ENCODE data around the gene MND1. TPM values are rescaled to one million over a fixed set of nuclear protein-coding genes. Genes with fewer than 3 reads are reported as not detected.

The MND1 gene
- total RNA-seq, 1 donor from 2014 or later, result 1.00 TPM

DNA sequence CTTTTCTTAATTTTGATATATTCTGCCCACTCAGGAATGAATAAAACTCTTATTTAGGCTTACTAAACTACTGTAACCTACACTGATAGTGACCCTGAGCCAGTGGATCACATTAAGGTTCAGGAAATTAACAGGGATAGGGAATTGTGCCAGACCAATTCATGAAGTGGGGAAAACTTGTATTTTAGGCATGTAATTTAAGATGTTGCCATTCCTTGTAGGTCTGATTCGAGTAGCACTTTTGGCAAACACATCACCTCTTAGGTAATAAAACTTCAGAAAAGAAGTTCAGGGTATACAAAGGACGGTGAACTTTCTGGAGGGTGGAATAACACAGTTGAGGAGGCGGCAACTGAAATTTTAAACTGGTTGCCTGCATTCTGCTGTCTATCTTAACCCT, 54.9 kb downstream of the MND1 start:
- Mint-ChIP-seq H3K27me3 (ENCODE audit: low read depth, unreplicated experiment) (no peaks in the 10 kb centered on the region), H3K4me3 (ENCODE audit: unreplicated experiment) (no peak overlapping the region), H3K9me3 (ENCODE audit: unreplicated experiment) (no peaks in the 10 kb centered on the region), H3K4me1 (ENCODE audit: low read depth, unreplicated experiment) (peaks cover 6% of the 10 kb centered on the region), H3K27ac (ENCODE audit: unreplicated experiment) (no peak overlapping the region), H3K36me3 (ENCODE audit: low read depth, unreplicated experiment) (no peaks in the 10 kb centered on the region)
- Histone ChIP-seq H3K4me3 (ENCODE audit: insufficient read depth, low read depth, low read length) (no peak overlapping the region), H4K20me1 (ENCODE audit: insufficient read depth, low read length) (no peaks in the 10 kb centered on the region), H3K36me3 (ENCODE audit: insufficient read depth, low read length) (no peaks in the 10 kb centered on the region), H3K27ac (ENCODE audit: low read depth, low read length) (no peak overlapping the region), H3K4me1 (ENCODE audit: insufficient read depth, low read length) (no peaks in the 10 kb centered on the region), H3K79me2 (ENCODE audit: insufficient read depth, low read length) (no peaks in the 10 kb centered on the region), H3K27me3 (ENCODE audit: insufficient read depth, low read length) (no peaks in the 10 kb centered on the region), H3K4me2 (ENCODE audit: low read length) (no peak overlapping the region), H3K9me3 (ENCODE audit: insufficient read depth, low read depth, low read length) (no peaks in the 10 kb centered on the region), H2AFZ (ENCODE audit: low read depth, low read length) (no peak overlapping the region), H3K9ac (ENCODE audit: low read length) (no peak overlapping the region)
- no peak for DNase-seq (ENCODE audit: low read depth)
- TF ChIP-seq, protein P1, sequence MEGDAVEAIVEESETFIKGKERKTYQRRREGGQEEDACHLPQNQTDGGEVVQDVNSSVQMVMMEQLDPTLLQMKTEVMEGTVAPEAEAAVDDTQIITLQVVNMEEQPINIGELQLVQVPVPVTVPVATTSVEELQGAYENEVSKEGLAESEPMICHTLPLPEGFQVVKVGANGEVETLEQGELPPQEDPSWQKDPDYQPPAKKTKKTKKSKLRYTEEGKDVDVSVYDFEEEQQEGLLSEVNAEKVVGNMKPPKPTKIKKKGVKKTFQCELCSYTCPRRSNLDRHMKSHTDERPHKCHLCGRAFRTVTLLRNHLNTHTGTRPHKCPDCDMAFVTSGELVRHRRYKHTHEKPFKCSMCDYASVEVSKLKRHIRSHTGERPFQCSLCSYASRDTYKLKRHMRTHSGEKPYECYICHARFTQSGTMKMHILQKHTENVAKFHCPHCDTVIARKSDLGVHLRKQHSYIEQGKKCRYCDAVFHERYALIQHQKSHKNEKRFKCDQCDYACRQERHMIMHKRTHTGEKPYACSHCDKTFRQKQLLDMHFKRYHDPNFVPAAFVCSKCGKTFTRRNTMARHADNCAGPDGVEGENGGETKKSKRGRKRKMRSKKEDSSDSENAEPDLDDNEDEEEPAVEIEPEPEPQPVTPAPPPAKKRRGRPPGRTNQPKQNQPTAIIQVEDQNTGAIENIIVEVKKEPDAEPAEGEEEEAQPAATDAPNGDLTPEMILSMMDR (IDR thresholded peaks at IDR 0.05; ENCODE audit: insufficient read depth, low read depth, low read length), result no peak
- TF ChIP-seq EZH2 (IDR thresholded peaks at IDR 0.05; ENCODE audit: insufficient read depth, low read length), result no peak
- FAIRE-seq, result no peak

- no peaks in the 10 kb centered on the region for H3K9me3 ChIP-seq (ENCODE audit: insufficient read depth, low read depth, low read length)
- H3K27ac ChIP-seq (ENCODE audit: low read depth, low read length), result no peak overlapping the region
- H3K4me1 Mint-ChIP-seq (ENCODE audit: low read depth, unreplicated experiment), result peaks cover 6% of the 10 kb centered on the region
- no peaks in the 10 kb centered on the region for H3K36me3 Mint-ChIP-seq (ENCODE audit: low read depth, unreplicated experiment)
- peak overlapping the region; percentile 53 for H3K27ac Mint-ChIP-seq (ENCODE audit: unreplicated experiment)
- no peak overlapping the region for H2AFZ ChIP-seq (ENCODE audit: low read depth, low read length)
- TF ChIP-seq EZH2 (IDR thresholded peaks at IDR 0.05; ENCODE audit: insufficient read depth, low read length), result no peak
- TF ChIP-seq, protein P1 (IDR thresholded peaks at IDR 0.05; ENCODE audit: insufficient read depth, low read depth, low read length), result no peak
- DNase-seq (ENCODE audit: low read depth), result no peak
- H3K9ac ChIP-seq (ENCODE audit: low read length), result no peak overlapping the region
- H3K4me2 ChIP-seq (ENCODE audit: low read length), result no peak overlapping the region
- no peak for FAIRE-seq
- H3K79me2 ChIP-seq (ENCODE audit: insufficient read depth, low read length), result no peaks in the 10 kb centered on the region
- no peaks in the 10 kb centered on the region for H3K27me3 ChIP-seq (ENCODE audit: insufficient read depth, low read length)
- no peaks in the 10 kb centered on the region for H3K27me3 Mint-ChIP-seq (ENCODE audit: low read depth, unreplicated experiment)
- no peaks in the 10 kb centered on the region for H3K9me3 Mint-ChIP-seq (ENCODE audit: unreplicated experiment)
- H4K20me1 ChIP-seq (ENCODE audit: insufficient read depth, low read length), result no peaks in the 10 kb centered on the region
- H3K4me3 ChIP-seq (ENCODE audit: insufficient read depth, low read depth, low read length), result no peak overlapping the region
- no peaks in the 10 kb centered on the region for H3K4me1 ChIP-seq (ENCODE audit: insufficient read depth, low read length)
- no peak overlapping the region for H3K4me3 Mint-ChIP-seq (ENCODE audit: unreplicated experiment)
- H3K36me3 ChIP-seq (ENCODE audit: insufficient read depth, low read length), result no peaks in the 10 kb centered on the region
Measured at GRCh38 chr4:153401501-153401900, 57.0 kb downstream of the MND1 start.

DNA sequence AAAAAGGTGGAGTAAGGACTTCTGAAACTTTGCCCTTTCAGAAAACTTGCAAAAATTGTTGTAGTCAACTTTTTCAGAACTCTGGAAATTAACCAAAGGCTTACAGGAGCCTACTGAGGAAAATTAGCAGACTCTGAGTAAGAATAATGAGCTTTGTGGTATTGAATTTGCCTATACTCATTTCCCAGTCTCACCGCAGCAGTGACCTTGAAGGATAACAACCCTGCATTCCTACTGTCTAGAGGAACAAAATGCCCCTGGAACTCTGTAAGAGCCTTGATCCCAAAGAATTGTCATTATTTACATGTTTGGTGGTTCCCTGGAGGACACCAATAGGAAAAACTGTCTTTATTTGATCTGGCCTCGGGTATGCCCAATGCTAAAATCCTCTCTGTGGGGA, 57.9 kb downstream of the MND1 start:
- H3K27me3 ChIP-seq (ENCODE audit: insufficient read depth, low read length), result no peaks in the 10 kb centered on the region
- H3K4me2 ChIP-seq (ENCODE audit: low read length), result peak overlapping the region; percentile 25
- Mint-ChIP-seq H3K4me3 (ENCODE audit: unreplicated experiment) (no peak overlapping the region), H3K9me3 (ENCODE audit: unreplicated experiment) (no peaks in the 10 kb centered on the region), H3K27me3 (ENCODE audit: low read depth, unreplicated experiment) (no peaks in the 10 kb centered on the region), H3K36me3 (ENCODE audit: low read depth, unreplicated experiment) (no peaks in the 10 kb centered on the region), H3K4me1 (ENCODE audit: low read depth, unreplicated experiment) (peaks cover 6% of the 10 kb centered on the region), H3K27ac (ENCODE audit: unreplicated experiment) (peak overlapping the region; percentile 41)
- no peaks in the 10 kb centered on the region for H3K9me3 ChIP-seq (ENCODE audit: insufficient read depth, low read depth, low read length)
- H3K9ac ChIP-seq (ENCODE audit: low read length), result no peak overlapping the region
- no peaks in the 10 kb centered on the region for H3K36me3 ChIP-seq (ENCODE audit: insufficient read depth, low read length)
- TF ChIP-seq, protein P1 (IDR thresholded peaks at IDR 0.05; ENCODE audit: insufficient read depth, low read depth, low read length), result no peak
- TF ChIP-seq EZH2 (IDR thresholded peaks at IDR 0.05; ENCODE audit: insufficient read depth, low read length), result no peak
- H3K4me1 ChIP-seq (ENCODE audit: insufficient read depth, low read length), result no peaks in the 10 kb centered on the region
- FAIRE-seq (peak; percentile 34), DNase-seq (ENCODE audit: low read depth) (peak; percentile 91)
- H3K4me3 ChIP-seq (ENCODE audit: insufficient read depth, low read depth, low read length), result no peak overlapping the region
- H3K27ac ChIP-seq (ENCODE audit: low read depth, low read length), result peak overlapping the region; percentile 25
- no peaks in the 10 kb centered on the region for H3K79me2 ChIP-seq (ENCODE audit: insufficient read depth, low read length)
- no peak overlapping the region for H2AFZ ChIP-seq (ENCODE audit: low read depth, low read length)
- H4K20me1 ChIP-seq (ENCODE audit: insufficient read depth, low read length), result no peaks in the 10 kb centered on the region

All from astrocyte (in vitro differentiated cells and primary cell).